IPS-NIHi7 (cell line): ENCODE measurements around the gene CBX8.
"Not testable (repeated sequence)": the region's sequence is repeated elsewhere in the genome, so short reads cannot be mapped to it uniquely, and the experiment has no call there.

Source experiments
- DNase-seq: peaks from one replicate; pipeline ENCODE4 v3.0.0; 2012; ENCODE audit warnings: mixed read lengths; ENCODE audit errors: extremely low spot score

The CBX8 gene

DNA sequence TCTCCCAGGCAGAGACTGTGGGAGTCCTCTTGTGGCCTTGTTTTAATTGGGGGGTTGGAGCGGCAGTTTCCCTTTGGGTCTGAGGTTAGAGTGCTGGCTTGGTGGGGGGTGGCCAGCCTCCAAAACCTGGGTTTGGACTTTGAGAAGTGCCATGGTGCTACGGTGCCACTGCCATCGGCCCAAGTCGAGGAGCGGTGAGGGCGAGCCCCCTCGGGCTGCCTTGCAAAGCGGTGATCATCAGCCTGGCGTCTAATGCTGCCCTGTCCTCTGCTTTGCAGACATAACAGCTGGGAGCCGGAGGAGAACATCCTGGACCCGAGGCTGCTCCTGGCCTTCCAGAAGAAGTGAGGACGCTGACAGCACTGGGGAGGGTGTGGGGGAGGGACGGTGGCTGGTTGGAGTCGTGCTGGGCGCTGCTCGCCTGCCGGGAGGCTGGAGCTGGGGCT lies 17.8 kb downstream of the CBX8 start:
- no peak for DNase-seq

DNA sequence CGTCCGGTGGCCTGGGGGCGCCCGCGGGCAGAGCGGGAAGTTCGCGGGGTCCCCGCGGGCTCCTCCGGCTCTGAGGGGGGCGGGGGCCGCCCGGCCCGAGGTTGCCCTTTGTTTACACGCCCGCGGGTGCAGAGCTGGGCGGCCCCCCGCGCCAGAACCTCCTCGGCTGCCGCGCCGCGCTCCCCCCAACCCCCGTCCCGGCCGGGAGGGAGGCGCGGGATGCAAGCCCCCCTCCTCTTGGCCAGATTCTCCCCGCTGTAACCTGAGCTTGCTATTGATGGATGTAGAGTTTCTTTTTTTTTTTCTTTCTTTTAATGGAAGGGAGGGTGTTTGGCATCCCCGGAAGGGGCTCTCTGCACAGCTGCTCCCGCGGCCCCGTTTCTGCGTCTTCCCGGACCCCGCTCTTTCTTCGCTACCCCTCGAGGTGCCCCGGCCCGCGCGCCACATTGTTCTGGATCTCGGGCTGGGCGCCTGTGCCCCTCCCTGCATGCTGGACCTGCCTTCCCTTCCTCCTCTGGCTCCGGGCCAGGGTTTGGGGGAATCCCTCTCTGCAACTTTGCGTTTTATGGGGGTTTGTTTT lies 18.3 kb downstream of the CBX8 start:
- DNase-seq: no peak

DNA sequence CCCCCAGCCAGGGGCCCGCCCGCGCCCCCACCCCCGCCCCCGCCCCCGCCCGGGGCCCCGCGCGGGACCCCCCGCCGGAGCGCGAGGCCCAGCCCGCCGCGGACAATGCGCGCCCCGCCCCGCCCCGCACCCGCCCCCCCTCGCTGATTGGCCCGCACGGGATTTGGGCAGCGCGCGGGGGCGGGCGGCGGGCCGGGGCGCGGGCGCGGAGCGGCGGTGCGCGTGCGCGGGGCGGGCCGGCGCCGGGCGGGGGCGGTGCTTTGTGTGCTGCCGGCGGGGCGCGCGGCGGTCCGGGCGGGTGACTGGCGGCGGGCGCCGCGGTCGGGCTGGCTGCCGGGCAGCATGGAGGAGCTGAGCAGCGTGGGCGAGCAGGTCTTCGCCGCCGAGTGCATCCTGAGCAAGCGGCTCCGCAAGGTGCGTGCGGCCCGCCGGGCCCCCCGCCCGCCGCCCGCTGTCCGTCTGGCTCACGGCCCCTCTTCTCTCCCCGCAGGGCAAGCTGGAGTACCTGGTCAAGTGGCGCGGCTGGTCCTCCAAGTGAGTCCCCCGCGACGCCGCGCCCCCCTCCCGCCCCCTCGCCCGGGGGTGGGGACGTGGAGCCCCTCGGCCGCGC lies 18.9 kb downstream of the CBX8 start, which contains the start of gene CBX2:
TSS of gene CBX2 (plus strand) at position 255 of the 610 bp plus-strand sequence. CDS start at position 343, 88 bp downstream.
- DNase-seq: peak; percentile 95

GRCh38 chr17:79777120-79777893 lies 19.6 kb downstream of the CBX8 start:
- peak; percentile 80 for DNase-seq

- DNase-seq: no peak
Observed at GRCh38 chr17:79776376-79777119, 20.3 kb downstream of the CBX8 start.

DNA sequence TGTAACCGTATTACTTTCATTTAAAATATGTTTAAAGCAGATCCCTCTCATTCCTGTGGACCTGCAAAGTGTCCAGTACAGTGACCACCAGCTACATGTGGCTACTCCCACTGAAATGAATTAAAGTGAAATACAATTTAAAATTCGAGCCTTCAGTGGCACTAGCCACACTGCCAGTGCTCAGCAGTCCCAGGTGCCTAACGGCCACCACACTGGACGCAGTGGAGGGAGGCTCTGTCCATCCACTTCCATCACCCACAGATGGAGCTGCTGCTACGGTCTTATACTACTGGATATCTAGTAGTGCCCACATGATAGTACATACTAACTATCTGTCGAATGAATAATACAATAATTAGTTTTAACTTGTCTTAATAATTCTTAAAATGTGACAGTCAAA lies 21.2 kb downstream of the CBX8 start:
- no peak for DNase-seq

DNA sequence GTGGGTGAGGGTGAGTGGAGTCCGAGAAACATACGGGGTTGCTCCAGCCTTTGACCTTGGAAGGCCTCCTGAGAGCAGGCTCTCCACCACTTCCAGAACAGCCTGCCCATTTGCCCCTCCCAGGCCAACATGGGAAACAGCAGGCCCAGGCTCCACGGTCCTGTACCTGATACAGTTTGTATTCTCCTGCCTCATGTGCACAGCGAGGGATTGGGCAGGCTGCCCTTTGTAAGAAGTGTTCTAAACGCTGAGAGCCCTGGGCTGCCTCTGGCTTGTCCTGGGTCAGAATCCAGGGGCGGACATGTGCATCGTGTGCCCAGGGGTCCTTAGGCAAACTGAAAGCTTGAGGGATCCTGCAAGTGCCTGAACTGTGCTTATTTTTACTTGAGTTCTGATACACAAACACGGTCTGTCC lies 22.3 kb downstream of the CBX8 start:
- DNase-seq: no peak

DNA sequence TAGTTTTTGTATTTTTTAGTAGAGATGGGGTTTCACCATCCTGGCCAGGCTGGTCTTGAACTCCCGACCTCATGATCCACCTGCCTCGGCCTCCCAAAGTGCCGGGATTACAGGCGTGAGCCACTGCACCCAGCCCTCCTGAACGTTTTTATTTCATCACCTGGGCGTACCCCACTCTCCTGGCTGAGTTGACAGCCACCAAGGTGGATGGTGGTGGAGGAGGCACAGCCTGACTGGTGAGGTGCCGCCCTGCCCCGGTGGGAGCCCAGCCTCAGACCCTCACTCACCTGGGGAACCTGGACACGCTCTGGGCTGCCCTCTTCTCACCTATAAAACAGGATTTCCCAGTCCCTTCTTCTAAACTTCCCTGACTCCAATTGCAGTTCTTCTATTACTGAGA lies 24.2 kb downstream of the CBX8 start:
- DNase-seq: not testable (repeated sequence)

DNA sequence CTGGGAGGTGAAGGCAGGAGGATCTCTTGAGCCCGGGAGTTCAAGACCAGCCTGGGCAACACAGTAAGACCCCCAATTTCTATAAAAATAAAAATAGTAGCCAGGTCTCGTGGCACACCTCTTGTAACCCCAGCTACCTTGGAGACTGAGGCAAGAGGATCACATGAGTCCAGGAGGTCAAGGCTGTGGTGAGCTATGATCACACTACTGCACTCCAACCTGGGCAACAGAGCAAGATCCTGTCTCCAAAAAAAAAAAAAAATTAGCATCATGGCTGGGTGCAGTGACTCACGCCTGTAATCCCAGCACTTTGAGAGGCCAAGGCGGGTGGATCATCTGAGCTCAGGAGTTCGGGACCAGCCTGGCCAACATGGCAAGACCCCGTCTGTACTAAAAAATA lies 25.6 kb downstream of the CBX8 start:
- no peak for DNase-seq

GRCh38 chr17:79769570-79770506 lies 27.0 kb downstream of the CBX8 start:
- no peak for DNase-seq

DNA sequence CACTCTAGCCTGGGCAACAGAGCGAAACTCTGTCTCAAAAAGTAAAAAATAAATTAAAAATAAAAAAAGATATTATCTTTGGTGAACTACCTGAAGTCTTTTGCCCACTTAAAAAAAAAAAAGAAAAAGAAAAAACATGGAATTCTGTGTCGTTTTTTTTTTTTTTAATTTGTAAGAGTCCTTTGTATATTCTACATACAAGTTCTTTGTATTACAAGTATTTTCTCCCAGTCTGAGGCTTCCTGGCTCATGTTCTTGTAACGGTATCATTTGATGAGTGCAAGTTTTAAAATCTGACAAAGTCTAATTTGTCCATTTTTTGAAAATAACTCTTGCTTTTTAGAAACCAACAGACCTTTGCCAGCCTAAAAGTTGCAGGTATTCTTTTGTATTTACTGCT lies 31.2 kb downstream of the CBX8 start:
- no peak for DNase-seq

DNA sequence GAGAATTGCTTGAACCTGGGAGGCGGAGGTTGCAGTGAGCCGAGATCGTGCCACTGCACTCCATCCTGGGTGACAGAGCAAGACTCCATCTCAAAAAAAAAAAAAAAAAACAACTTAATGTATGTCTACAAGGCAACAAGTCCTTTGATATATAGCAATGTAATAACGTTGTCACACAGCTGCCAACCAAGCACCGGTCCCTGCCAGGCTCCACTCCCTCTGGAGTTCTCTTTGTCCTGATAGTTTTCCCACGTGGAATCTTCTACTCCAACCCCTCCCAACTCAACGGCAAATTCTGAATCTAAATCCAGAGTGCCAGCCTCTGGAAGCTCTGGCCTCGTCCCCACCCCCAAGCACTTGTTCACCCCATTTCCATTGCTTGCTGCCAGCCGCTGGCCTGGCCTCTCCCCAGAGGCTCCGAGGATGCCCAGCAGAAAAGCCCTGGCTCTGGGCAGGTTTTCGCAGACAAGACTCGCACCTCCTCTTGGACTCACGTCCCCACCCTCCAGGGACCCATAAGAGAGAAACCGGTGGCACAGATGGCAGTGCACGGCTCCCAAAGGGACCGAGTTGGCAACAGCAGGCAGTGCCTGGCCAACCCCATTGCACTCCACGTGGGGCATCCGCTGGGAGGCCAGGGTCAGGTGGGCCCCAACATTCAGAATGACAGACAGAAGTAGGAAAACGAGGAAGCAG lies 34.8 kb downstream of the CBX8 start:
- no peak for DNase-seq

DNA sequence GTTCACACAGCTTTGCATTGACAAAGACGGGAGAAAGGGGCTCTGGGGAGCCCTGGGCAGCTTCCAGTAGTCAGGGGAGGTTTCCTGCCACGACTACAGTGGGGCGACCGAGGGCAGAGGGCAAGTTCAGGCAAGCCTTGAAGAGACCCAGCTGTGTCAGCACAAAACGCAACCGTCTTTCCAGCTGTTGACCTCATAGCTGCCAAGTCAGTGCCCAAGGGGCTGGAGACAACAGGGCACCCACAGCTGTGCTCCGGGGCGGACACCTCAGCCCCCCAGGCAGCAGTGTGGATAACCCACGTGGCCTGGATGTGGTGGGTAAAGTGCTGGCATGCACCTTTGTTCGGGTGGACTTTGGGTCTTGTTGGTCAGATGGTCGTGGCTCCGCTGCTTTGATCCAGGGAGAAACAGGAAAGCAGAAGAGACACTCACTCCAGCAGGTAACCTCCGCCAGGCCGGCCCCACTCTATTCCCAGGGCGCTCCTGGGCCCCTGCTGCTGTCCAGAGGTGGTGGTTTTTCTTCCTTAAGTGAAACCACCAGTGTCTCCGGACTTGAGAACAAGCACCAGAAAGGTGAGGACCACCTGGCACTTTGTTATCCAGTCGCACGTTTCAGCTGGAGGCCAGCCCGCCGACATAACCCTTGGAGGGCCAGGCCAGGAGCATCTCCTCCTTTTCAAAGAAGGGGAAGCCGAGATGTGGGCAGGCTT lies 36.5 kb downstream of the CBX8 start:
- no peak for DNase-seq

DNA sequence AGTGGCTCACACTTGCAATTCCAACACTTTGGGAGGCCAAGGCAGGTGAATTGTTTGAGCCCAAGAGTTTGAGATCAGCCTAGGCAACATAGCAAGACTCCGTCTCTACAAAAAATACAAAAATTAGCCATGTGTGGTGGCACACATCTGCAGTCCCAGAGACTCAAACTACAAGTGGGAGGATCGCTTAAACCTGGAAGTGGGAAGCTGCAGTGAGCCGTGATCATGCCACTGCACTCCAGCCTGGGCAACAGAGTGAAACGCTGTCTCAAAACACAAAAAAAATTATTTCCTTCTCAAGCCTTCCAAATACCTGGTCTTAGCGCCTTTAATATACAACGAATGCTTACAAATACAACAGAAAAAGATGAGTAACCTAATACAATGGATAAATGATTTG lies 38.6 kb downstream of the CBX8 start:
- DNase-seq: no peak

GRCh38 chr17:79757140-79757745 lies 39.6 kb downstream of the CBX8 start:
- DNase-seq: no peak

DNA sequence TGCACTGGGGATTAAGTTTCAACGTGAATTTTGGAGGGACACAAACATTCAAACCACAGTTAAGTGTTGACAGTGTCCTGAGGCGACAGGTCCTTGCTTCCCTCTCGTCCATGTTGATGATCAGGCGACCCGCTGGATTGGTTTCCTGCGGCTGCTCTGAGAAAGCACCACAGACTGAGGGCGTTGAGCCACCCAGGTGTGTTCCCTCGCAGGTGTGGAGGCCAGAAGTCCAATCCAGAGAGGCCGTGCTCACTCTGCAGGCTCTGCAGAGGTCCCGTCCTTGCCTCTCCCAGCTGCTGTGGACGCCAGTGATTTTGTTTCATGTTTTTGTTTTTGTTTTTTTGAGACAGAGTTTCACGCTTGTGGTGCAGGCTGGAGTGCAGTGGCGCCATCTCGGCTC lies 41.3 kb downstream of the CBX8 start:
- DNase-seq: no peak

GRCh38 chr17:79754903-79755302 lies 42.0 kb downstream of the CBX8 start:
- not testable (repeated sequence) for DNase-seq

GRCh38 chr17:79754370-79754769 lies 42.5 kb downstream of the CBX8 start:
- no peak for DNase-seq

DNA sequence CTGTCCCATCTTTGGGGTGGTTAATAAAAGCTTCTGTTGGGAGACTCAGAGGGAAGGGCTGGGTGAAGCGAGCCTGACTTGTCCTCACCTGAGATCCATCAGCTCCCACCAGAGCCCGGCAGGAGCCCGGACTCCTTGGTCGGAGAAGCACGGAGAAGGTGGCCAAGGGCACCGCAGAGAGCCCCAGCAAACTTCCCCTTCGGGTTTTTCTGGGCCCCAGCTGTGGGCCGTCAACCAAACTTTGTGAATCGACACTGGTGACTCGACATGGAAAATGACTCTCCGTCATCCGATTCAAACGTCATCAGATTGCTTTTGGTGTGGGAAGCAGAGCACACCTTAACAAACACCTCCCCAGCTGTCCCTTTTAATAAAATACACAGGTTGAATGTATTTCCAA lies 44.7 kb downstream of the CBX8 start:
- DNase-seq: no peak
